HepG2 (cell line): Measurements from ENCODE around the gene KLRF1.

ENCODE experiments used
- CENPX ChIP-seq: sonication (generic); formaldehyde crosslinking; IDR thresholded peaks from 2 replicates; pipeline ENCODE4 v1.9.0; 2021; ENCODE audit warnings: mild to moderate bottlenecking, missing genetic modification reagents, moderate library complexity
- HDAC2 ChIP-seq: sonication (generic); formaldehyde crosslinking; IDR thresholded peaks from 2 replicates; pipeline ENCODE4 v1.4.0; 2020; ENCODE audit warnings: missing genetic modification reagents
- RAD21 ChIP-seq: fragments of 450-650 bp; formaldehyde crosslinking; IDR thresholded peaks from 2 replicates; pipeline ENCODE4 v1.5.0; 2020; ENCODE audit warnings: mild to moderate bottlenecking
- SMARCC2 ChIP-seq: fragments of 450-650 bp; IDR thresholded peaks from 2 replicates; pipeline ENCODE4 v1.6.1; 2017; ENCODE audit warnings: antibody characterized with exemption, mild to moderate bottlenecking
- ZFP37 ChIP-seq: sonication (generic); formaldehyde crosslinking; IDR thresholded peaks from 2 replicates; pipeline ENCODE4 v1.4.0; 2020; ENCODE audit warnings: missing genetic modification reagents, borderline replicate concordance
- ZNF558 ChIP-seq: sonication (generic); formaldehyde crosslinking; IDR thresholded peaks from 2 replicates; pipeline ENCODE4 v1.9.0; 2022; ENCODE audit warnings: mild to moderate bottlenecking, missing genetic modification reagents, borderline replicate concordance
- ZNF629 ChIP-seq: sonication (generic); formaldehyde crosslinking; conservative IDR thresholded peaks from 2 replicates; pipeline ENCODE4 v1.5.0; 2020; ENCODE audit warnings: missing genetic modification reagents
- TF ChIP-seq, protein P1 (sequence below): sonication (generic); formaldehyde crosslinking; IDR thresholded peaks from 2 replicates; pipeline ENCODE4 v1.5.1; 2020; ENCODE audit warnings: mild to moderate bottlenecking, missing genetic modification reagents
- TF ChIP-seq, protein P2 (sequence below): sonication (generic); formaldehyde crosslinking; IDR thresholded peaks from 2 replicates; pipeline ENCODE4 v1.4.0; 2020; ENCODE audit warnings: missing genetic modification reagents
- TF ChIP-seq, protein P3 (sequence below): sonication (generic); formaldehyde crosslinking; IDR thresholded peaks from 2 replicates; pipeline ENCODE4 v1.5.0; 2020; ENCODE audit warnings: mild to moderate bottlenecking, missing genetic modification reagents, moderate library complexity
- TF ChIP-seq, protein P4 (sequence below): sonication (generic); formaldehyde crosslinking; IDR thresholded peaks from 2 replicates; pipeline ENCODE4 v1.9.0; 2021; ENCODE audit warnings: missing genetic modification reagents, borderline replicate concordance
- TF ChIP-seq, protein P5 (sequence below): sonication (generic); formaldehyde crosslinking; IDR thresholded peaks from 2 replicates; pipeline ENCODE4 v1.4.0; 2020; ENCODE audit warnings: missing genetic modification reagents, mild to moderate bottlenecking, borderline replicate concordance

DNA sequence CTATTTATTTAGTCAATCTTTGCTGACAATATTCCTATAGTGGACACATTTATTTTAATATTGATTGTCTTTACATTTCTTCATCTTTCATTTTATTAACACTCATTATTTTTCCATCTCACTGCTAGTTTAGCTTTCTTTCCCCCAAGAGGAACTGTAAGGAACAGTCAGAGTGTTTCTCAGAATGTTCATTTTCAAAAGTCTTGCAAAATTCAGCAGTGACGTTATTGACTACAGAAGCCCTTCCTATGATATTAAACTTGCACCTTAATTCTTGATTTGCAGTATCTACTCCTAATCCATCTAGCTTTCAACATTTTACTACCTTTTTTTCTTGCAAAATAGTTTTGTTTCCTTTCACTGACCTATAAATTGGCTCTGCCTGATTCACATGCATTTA, 28.9 kb downstream of the KLRF1 start:
- TF ChIP-seq, protein P1, sequence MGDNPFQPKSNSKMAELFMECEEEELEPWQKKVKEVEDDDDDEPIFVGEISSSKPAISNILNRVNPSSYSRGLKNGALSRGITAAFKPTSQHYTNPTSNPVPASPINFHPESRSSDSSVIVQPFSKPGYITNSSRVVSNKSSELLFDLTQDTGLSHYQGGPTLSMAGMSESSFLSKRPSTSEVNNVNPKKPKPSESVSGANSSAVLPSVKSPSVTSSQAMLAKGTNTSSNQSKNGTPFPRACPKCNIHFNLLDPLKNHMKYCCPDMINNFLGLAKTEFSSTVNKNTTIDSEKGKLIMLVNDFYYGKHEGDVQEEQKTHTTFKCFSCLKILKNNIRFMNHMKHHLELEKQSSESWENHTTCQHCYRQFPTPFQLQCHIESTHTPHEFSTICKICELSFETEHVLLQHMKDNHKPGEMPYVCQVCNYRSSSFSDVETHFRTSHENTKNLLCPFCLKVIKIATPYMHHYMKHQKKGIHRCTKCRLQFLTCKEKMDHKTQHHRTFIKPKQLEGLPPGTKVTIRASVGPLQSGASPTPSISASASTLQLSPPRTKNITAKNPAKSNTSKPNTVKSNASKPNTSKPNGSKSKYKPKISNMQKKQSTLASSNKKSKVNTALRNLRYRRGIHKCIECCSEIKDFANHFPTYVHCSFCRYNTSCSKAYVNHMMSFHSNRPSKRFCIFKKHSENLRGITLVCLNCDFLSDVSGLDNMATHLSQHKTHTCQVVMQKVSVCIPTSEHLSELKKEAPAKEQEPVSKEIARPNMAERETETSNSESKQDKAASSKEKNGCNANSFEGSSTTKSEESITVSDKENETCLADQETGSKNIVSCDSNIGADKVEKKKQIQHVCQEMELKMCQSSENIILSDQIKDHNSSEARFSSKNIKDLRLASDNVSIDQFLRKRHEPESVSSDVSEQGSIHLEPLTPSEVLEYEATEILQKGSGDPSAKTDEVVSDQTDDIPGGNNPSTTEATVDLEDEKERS (CRISPR knock-in tag): no peak
- no peak for TF ChIP-seq ZNF629 (CRISPR knock-in tag)
- no peak for TF ChIP-seq HDAC2 (CRISPR knock-in tag)
- TF ChIP-seq, protein P2, sequence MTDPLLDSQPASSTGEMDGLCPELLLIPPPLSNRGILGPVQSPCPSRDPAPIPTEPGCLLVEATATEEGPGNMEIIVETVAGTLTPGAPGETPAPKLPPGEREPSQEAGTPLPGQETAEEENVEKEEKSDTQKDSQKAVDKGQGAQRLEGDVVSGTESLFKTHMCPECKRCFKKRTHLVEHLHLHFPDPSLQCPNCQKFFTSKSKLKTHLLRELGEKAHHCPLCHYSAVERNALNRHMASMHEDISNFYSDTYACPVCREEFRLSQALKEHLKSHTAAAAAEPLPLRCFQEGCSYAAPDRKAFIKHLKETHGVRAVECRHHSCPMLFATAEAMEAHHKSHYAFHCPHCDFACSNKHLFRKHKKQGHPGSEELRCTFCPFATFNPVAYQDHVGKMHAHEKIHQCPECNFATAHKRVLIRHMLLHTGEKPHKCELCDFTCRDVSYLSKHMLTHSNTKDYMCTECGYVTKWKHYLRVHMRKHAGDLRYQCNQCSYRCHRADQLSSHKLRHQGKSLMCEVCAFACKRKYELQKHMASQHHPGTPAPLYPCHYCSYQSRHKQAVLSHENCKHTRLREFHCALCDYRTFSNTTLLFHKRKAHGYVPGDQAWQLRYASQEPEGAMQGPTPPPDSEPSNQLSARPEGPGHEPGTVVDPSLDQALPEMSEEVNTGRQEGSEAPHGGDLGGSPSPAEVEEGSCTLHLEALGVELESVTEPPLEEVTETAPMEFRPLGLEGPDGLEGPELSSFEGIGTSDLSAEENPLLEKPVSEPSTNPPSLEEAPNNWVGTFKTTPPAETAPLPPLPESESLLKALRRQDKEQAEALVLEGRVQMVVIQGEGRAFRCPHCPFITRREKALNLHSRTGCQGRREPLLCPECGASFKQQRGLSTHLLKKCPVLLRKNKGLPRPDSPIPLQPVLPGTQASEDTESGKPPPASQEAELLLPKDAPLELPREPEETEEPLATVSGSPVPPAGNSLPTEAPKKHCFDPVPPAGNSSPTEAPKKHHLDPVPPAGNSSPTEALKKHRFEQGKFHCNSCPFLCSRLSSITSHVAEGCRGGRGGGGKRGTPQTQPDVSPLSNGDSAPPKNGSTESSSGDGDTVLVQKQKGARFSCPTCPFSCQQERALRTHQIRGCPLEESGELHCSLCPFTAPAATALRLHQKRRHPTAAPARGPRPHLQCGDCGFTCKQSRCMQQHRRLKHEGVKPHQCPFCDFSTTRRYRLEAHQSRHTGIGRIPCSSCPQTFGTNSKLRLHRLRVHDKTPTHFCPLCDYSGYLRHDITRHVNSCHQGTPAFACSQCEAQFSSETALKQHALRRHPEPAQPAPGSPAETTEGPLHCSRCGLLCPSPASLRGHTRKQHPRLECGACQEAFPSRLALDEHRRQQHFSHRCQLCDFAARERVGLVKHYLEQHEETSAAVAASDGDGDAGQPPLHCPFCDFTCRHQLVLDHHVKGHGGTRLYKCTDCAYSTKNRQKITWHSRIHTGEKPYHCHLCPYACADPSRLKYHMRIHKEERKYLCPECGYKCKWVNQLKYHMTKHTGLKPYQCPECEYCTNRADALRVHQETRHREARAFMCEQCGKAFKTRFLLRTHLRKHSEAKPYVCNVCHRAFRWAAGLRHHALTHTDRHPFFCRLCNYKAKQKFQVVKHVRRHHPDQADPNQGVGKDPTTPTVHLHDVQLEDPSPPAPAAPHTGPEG (CRISPR knock-in tag): no peak
- TF ChIP-seq, protein P3, sequence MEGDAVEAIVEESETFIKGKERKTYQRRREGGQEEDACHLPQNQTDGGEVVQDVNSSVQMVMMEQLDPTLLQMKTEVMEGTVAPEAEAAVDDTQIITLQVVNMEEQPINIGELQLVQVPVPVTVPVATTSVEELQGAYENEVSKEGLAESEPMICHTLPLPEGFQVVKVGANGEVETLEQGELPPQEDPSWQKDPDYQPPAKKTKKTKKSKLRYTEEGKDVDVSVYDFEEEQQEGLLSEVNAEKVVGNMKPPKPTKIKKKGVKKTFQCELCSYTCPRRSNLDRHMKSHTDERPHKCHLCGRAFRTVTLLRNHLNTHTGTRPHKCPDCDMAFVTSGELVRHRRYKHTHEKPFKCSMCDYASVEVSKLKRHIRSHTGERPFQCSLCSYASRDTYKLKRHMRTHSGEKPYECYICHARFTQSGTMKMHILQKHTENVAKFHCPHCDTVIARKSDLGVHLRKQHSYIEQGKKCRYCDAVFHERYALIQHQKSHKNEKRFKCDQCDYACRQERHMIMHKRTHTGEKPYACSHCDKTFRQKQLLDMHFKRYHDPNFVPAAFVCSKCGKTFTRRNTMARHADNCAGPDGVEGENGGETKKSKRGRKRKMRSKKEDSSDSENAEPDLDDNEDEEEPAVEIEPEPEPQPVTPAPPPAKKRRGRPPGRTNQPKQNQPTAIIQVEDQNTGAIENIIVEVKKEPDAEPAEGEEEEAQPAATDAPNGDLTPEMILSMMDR (CRISPR knock-in tag): no peak
- TF ChIP-seq RAD21: no peak
- TF ChIP-seq ZNF558 (CRISPR knock-in tag): no peak
- no peak for TF ChIP-seq CENPX (CRISPR knock-in tag)
- TF ChIP-seq, protein P4, sequence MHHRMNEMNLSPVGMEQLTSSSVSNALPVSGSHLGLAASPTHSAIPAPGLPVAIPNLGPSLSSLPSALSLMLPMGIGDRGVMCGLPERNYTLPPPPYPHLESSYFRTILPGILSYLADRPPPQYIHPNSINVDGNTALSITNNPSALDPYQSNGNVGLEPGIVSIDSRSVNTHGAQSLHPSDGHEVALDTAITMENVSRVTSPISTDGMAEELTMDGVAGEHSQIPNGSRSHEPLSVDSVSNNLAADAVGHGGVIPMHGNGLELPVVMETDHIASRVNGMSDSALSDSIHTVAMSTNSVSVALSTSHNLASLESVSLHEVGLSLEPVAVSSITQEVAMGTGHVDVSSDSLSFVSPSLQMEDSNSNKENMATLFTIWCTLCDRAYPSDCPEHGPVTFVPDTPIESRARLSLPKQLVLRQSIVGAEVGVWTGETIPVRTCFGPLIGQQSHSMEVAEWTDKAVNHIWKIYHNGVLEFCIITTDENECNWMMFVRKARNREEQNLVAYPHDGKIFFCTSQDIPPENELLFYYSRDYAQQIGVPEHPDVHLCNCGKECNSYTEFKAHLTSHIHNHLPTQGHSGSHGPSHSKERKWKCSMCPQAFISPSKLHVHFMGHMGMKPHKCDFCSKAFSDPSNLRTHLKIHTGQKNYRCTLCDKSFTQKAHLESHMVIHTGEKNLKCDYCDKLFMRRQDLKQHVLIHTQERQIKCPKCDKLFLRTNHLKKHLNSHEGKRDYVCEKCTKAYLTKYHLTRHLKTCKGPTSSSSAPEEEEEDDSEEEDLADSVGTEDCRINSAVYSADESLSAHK (CRISPR knock-in tag): no peak
- TF ChIP-seq, protein P5, sequence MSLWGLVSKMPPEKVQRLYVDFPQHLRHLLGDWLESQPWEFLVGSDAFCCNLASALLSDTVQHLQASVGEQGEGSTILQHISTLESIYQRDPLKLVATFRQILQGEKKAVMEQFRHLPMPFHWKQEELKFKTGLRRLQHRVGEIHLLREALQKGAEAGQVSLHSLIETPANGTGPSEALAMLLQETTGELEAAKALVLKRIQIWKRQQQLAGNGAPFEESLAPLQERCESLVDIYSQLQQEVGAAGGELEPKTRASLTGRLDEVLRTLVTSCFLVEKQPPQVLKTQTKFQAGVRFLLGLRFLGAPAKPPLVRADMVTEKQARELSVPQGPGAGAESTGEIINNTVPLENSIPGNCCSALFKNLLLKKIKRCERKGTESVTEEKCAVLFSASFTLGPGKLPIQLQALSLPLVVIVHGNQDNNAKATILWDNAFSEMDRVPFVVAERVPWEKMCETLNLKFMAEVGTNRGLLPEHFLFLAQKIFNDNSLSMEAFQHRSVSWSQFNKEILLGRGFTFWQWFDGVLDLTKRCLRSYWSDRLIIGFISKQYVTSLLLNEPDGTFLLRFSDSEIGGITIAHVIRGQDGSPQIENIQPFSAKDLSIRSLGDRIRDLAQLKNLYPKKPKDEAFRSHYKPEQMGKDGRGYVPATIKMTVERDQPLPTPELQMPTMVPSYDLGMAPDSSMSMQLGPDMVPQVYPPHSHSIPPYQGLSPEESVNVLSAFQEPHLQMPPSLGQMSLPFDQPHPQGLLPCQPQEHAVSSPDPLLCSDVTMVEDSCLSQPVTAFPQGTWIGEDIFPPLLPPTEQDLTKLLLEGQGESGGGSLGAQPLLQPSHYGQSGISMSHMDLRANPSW (CRISPR knock-in tag): no peak
- TF ChIP-seq ZFP37: no peak
- TF ChIP-seq SMARCC2: no peak
